Pancreas (tissue), 10 donors: ENCODE data around the gene PIK3R2. TPM values are rescaled to one million over a fixed set of nuclear protein-coding genes. Genes with fewer than 3 reads are reported as not detected.
A peak's percentile ranks its signal among the peaks of the same experiment; 100 is the strongest.

ENCODE experiments used
- ATAC-seq, 4 donors: fragments of 200-7000 bp; cut with Tn5 transposase; one replicate each; pipeline versions ENCODE4 v1.8.0 to v1.9.1; 2020; ENCODE audit warnings: mild to moderate bottlenecking in 4 of 4, moderate library complexity in 4 of 4
- DNase-seq, 6 donors: peaks; one replicate each; pipeline ENCODE4 v3.0.0-alpha.2; 2020
- FAIRE-seq: peaks from 2 replicates; lab custom pipeline; 2012; peaks lifted over from hg19 to GRCh38; lab: Jason Lieb, UNC
- H3K27ac ChIP-seq, 4 donors: fragments of 200-600 bp; sonication (generic); 1 replicate in 3 of 4; 2 replicates in 1 of 4; pipeline versions ENCODE4 v1.5.0 to v1.8.0; 2020
- H3K27me3 ChIP-seq, 4 donors: fragments of 200-600 bp; one replicate each; pipeline ENCODE4 v1.8.0; 2021
- H3K36me3 ChIP-seq, 3 donors: fragments of 200-600 bp; sonication (generic) in 1 of 3; one replicate each; pipeline versions ENCODE4 v1.5.0 to v1.8.0; 2020 to 2021
- H3K4me1 ChIP-seq, 3 donors: fragments of 200-600 bp; one replicate each; pipeline ENCODE4 v1.8.0; 2021
- H3K4me3 ChIP-seq, 4 donors: fragments of 200-600 bp; sonication (generic) in 2 of 4; one replicate each; pipeline versions ENCODE4 v1.5.0 to v1.8.0; 2020 to 2021
- H3K9me3 ChIP-seq, 4 donors: fragments of 200-600 bp; one replicate each; pipeline ENCODE4 v1.8.0; 2021
- CTCF ChIP-seq, 4 donors: fragments of 200-600 bp; sonication (generic) in 3 of 4; IDR thresholded peaks; one replicate each; pipeline versions ENCODE4 v1.5.0 to v1.8.0; 2021; ENCODE audit warnings: antibody characterized with exemption in 4 of 4
- WGBS, 2 donors: extraction: QIAGEN DNeasy Blood & Tissue Kit; methylation state at CpG; one replicate each; pipeline ENCODE4 v1.1.7; 2013; 5-methylcytosine and 5-hydroxymethylcytosine counted together
- intact Hi-C, 3 donors: fragments of 100-400 bp; cut with DNase I; formaldehyde crosslinking; loops; one replicate each; pipeline versions ENCODE4 v1.11.1 to v1.14.2; 2022
- polyA plus RNA-seq, 2 donors: library from polyadenylated mRNA; stranded (reverse); fragments of 200-250 nt; gene quantifications; one replicate each; pipeline ENCODE4 v1.2.3, GENCODE V29; 2013
- total RNA-seq, 6 donors: library from RNA; stranded (reverse); fragmentation: NEBNext Ultra II Directional in 4 of 6; extraction: Animal tissue kit (Norgen Biotek cat#: 25700) in 4 of 6; gene quantifications; one replicate each; pipeline versions ENCODE4 v1.2.1 to v1.2.4, GENCODE V29; 2021 to 2023
- donor health status: healthy with polysubstance abuse.
- donor health status: DM: no; HTN: no; CAD: no; lungs with moderate emphysema.
- donor health status: DM: no; HTN: no; CAD: no.
- donor health status: control.
- donor health status: control.
- donor health status: Bipolar disorder and iron deficiency.
- donor health status: DM: yes; HTN: yes; CAD: no.
- donor health status: DM: no; HTN: no; CAD: no.
- donor health status: DM: no; HTN: no; CAD: no.
- donor health status: DM: yes; HTN: yes; CAD: no.

The PIK3R2 gene
- total and polyA plus RNA-seq, 8 donors: 4.3 to 21.2 (median 11.9) TPM

GRCh38 chr19:18190278-18190677, 37.3 kb downstream of the PIK3R2 start:
- peaks cover 0 to 11% (median 9%) of the 10 kb centered on the region in 3 donors for H3K4me1 ChIP-seq
- H3K36me3 ChIP-seq: no peaks in the 10 kb centered on the region
- intact Hi-C loops: no loop called here
- no peaks in the 10 kb centered on the region for H3K9me3 ChIP-seq
- no peak overlapping the region for H3K4me3 ChIP-seq
- FAIRE-seq (no peak), ATAC-seq (no peak), DNase-seq (no peak)
- no peak overlapping the region for H3K27ac ChIP-seq
- H3K27me3 ChIP-seq: no peaks in the 10 kb centered on the region
- TF ChIP-seq CTCF (IDR thresholded peaks at IDR 0.05): no peak
- 87 to 94% methylated on average over 4 of the region's 4 CpGs for WGBS, 2 donors

- ATAC-seq: no peak
- no peak for DNase-seq
- no peaks in the 10 kb centered on the region for H3K36me3 ChIP-seq
- H3K27ac ChIP-seq: peak overlapping the region; percentile 89 to 98 (median 91)
- TF ChIP-seq CTCF (IDR thresholded peaks at IDR 0.05): peak in 1 of 4 donors; percentile 20
- H3K4me1 ChIP-seq: peaks cover 0 to 11% (median 9%) of the 10 kb centered on the region in 3 donors
- peak overlapping the region in 2 of 4 donors; percentile 39 to 47 for H3K4me3 ChIP-seq
- 63 to 64% methylated on average over 5 of the region's 5 CpGs for WGBS, 2 donors
- no peaks in the 10 kb centered on the region for H3K27me3 ChIP-seq
- H3K9me3 ChIP-seq: no peaks in the 10 kb centered on the region
- intact Hi-C loops: no loop called here
- no peak for FAIRE-seq
These were observed 38.7 kb downstream of the PIK3R2 start for GRCh38 chr19:18191640-18192062.

GRCh38 chr19:18192673-18193387, 39.9 kb downstream of the PIK3R2 start, which contains the start of gene MPV17L2:
TSS of gene MPV17L2 (plus strand) at chr19:18193218. CDS start at chr19:18193282, 64 bp downstream.
- no peaks in the 10 kb centered on the region for H3K36me3 ChIP-seq
- TF ChIP-seq CTCF (IDR thresholded peaks at IDR 0.05): no peak
- intact Hi-C loops: no loop called here
- FAIRE-seq (peak; percentile 99), ATAC-seq (peak; percentile 90 to 95 (median 91)), DNase-seq (peak; percentile 96 to 100 (median 99))
- WGBS, 2 donors: 0% methylated on average over 73 to 74 of the region's 74 CpGs
- peak within 1 kb of the TSS; percentile 89 to 98 (median 91) for H3K27ac ChIP-seq
- no peaks in the 10 kb centered on the region for H3K9me3 ChIP-seq
- peaks cover 0 to 11% (median 9%) of the 10 kb centered on the region in 3 donors for H3K4me1 ChIP-seq
- H3K27me3 ChIP-seq: no peaks in the 10 kb centered on the region
- peak within 1 kb of the TSS; percentile 48 to 98 (median 66) for H3K4me3 ChIP-seq

- Histone ChIP-seq H3K9me3 (no peaks in the 10 kb centered on the region), H3K4me1 (peaks cover 0 to 11% (median 9%) of the 10 kb centered on the region in 3 donors), H3K4me3 (peak overlapping the region; percentile 48 to 98 (median 66)), H3K36me3 (no peaks in the 10 kb centered on the region), H3K27me3 (no peaks in the 10 kb centered on the region), H3K27ac (peak overlapping the region; percentile 38 to 69 (median 60))
- no peak for TF ChIP-seq CTCF (IDR thresholded peaks at IDR 0.05)
- 3 to 4% methylated on average over 39 to 46 of the region's 46 CpGs for WGBS, 2 donors
- FAIRE-seq (no peak), DNase-seq (peak in 1 of 6 donors; percentile 58), ATAC-seq (peak in 1 of 4 donors; percentile 1)
- intact Hi-C loops: no loop called here
These were observed 40.6 kb downstream of the PIK3R2 start for GRCh38 chr19:18193388-18194180.
